GM18867 (cell line): Measurements from ENCODE around the gene DSCAM.

ENCODE experiments used
- ATAC-seq: cut with Tn5 transposase; IDR thresholded peaks from one replicate; pipeline ENCODE4 v1.9.1; 2021; ENCODE audit warnings: mild to moderate bottlenecking, moderate library complexity; ENCODE audit not compliant: unreplicated experiment

DSCAM gene

GRCh38 chr21:40770435-40771055, 76.4 kb downstream of the DSCAM start:
- ATAC-seq: no peak

DNA sequence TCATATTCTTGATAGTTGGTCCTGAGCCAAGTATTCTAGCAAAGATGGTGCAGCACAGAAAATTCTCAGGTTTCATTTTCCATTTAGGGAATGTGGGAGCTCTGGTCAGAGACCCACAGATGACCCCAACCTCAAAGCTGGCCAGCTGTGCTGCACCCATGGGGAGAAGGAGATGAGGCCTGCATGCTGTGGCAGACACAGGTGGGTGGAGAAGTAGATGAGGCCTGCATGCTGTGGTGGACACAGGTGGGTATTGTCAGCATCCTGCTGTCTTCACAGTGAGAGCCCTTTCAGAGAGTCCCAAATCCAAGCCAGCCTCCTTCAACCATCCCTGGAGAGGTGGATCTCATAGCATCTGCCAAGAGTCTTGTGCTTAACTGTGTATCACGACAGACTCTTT, 77.7 kb downstream of the DSCAM start:
- ATAC-seq: no peak

DNA sequence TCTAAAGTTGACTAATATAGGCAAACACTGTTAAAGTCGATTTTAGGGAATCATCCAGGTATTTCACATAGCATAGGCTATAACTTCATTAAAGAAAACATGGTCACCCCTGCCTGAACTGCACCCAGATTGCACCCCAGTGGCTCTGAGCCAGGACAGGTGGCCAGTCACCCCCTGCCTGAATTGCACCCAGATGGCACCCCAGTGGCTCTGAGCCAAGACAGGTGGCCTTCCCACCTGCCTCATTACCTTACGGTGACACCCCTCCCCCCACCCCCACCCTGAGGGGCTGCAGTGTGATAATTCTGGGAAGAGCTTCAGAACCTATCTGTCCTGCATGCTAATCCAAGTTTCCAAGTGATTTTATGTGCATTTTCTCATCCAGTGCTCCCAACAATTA, 78.9 kb downstream of the DSCAM start:
- ATAC-seq: no peak

DNA sequence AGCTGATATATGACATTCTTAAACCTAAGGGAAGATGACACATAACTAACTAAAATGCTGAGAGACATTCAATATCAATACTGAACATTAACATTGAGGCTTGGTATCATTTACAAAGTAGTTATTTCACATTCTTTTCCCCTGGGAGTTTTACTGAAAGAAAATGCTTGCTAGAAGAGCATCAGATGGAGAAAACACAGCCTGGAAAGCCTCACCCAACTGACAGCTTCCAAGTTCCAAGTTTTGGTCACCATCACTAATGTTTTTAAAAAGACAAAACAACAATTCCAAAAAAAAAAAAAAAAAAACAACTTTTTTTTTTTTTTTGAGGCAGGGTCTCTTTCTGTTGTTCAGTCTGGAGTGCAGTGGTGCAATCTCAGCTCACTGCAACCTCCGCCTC, 80.6 kb downstream of the DSCAM start:
- no peak for ATAC-seq

DNA sequence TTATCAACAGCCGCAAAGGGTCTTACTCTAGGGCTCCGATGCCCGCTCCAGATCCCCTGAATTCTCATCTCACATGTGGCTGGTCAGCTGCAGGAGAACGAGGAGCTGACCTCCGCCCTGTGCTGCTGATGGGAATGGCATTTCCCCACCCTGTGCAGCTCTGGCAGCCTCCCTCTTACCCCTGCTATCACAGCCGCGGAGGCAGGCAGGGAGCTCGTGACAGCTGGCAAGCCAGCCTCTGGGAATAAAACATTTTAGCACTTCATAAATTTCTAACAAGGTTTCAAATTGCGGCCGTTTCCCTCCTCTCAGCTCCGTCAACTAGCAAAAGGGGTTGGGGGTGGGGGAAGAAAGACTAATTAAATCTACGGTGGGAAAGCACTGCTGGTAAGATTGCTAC, 81.1 kb downstream of the DSCAM start:
- no peak for ATAC-seq

GRCh38 chr21:40760821-40761220, 86.1 kb downstream of the DSCAM start:
- no peak for ATAC-seq

- no peak for ATAC-seq
Measured at GRCh38 chr21:40759061-40759460, 87.9 kb downstream of the DSCAM start.

GRCh38 chr21:40757366-40757765, 89.6 kb downstream of the DSCAM start:
- no peak for ATAC-seq

DNA sequence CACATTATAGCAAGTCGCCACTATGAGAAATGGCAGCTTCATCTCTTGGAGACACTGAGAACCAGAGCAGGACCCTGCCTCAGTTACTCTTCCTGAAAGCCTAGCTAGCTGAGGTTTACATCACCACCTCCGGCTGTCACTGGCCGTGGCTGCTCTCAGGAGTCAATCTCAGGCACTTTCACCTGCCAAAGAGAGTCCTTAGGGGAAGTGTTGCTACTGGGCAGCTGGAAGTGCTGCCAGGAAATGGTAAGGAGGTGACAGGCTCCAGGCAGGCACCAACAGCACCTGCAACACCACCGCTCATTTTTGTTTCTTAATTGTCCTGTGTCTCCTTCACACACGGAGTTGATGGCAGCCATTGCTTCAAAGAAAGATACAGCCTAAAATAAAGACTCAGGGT, 92.5 kb downstream of the DSCAM start:
- ATAC-seq: no peak

GRCh38 chr21:40753756-40754155, 93.2 kb downstream of the DSCAM start:
- no peak for ATAC-seq

GRCh38 chr21:40752125-40752524, 94.8 kb downstream of the DSCAM start:
- ATAC-seq: no peak

- ATAC-seq: no peak
Measured at GRCh38 chr21:40751221-40751620, 95.7 kb downstream of the DSCAM start.

- no peak for ATAC-seq
Measured at GRCh38 chr21:40736145-40736544, 110.8 kb downstream of the DSCAM start.

- no peak for ATAC-seq
Measured at GRCh38 chr21:40733024-40733397, 113.9 kb downstream of the DSCAM start.

DNA sequence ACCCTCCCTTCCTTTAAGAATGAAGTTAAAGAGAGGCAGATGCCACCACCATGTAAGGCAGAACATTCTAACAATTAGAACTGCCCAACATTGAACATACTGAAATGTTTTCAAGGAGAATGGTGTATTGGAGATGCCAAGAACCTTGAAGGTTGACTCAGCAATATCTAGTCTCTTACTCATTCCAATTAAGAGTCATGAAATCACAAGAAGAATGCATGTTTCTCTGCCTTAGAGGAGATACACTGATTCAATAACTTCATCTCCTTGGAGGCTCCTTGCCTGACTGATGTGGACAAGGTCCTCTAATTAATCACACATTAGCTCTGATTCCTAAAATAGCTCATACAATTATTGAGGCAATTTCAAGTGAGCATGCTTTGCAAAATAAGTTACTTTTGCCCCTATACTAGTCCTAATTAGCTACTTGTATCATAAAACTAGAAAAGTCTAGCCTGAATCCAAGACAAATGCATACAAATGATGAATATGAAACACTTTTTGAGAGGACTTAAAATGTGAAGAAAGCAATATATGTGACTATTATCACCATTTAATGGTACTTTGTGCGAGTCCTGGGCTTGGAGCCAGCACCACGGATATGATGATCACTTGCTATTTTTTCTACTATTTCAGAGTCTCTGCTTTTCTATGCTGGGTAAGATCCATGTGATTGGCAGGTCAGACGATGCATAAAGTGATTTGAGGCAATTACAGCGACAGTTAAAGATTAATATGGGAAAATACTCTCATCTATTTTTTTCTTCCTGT, 114.5 kb downstream of the DSCAM start:
- no peak for ATAC-seq

DNA sequence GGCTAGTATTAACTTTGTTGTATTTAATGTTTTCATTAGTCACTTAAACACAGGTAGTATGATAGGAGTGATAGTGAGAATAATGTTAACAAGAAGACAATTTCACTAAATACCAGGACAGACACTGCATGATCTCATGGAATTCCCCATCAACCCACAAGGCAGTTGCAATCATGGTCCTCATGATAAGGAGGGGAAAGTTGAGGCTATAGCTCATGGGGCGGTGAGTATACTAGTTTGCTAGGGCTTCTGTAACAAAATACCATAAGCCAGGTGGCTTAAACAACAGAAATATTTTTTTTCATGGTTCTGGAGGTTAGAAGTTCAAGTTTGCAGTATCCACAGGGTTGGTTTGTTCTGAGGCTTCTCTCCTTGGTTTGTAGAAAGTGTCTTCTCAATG, 115.8 kb downstream of the DSCAM start:
- ATAC-seq: no peak

GRCh38 chr21:40730426-40730800, 116.5 kb downstream of the DSCAM start:
- no peak for ATAC-seq

- ATAC-seq: no peak
Measured at GRCh38 chr21:40729761-40730425, 117.1 kb downstream of the DSCAM start.

GRCh38 chr21:40723966-40724365, 123.0 kb downstream of the DSCAM start:
- ATAC-seq: no peak

DNA sequence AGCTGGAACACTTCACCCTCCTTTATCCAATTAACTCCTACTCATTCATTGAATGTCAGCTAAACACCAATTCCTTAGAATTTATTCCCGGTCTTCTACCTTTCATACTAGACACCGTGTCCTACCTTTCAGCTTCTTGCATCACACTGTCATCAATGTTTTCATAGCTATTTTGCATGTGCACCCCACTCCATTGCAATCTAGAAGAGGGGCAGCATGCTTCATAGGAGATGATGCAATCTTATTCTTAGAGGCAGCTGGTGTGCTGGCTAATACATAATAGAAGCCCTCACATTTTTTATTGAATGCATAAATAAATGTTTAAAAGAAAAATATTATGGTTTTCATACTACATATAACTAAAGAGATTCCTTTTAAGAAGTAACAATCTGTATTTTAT, 123.6 kb downstream of the DSCAM start:
- ATAC-seq: no peak

- ATAC-seq: no peak
Measured at GRCh38 chr21:40719615-40720014, 127.3 kb downstream of the DSCAM start.

DNA sequence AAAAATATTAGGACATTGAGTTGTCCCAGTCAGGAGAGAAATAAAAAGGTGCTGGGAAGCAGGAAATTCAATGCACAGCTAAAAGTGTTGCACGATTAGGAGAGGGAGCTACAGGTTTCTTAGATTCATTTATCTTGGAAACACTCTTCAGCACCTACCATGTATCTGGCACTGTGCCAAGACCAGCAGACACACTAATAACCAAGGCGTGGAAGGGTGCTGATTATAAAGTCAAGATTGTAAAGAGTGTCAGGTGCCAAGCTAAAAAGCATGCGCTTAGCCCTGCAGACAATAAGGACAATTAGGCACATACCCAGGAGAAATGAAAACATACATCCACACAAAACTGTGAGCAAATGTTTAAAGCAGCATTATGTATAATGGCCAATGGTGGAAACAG, 129.9 kb downstream of the DSCAM start:
- no peak for ATAC-seq
